Upper lobe of right lung (tissue), 1 donor: ENCODE data around the gene ZMYND12. TPM values are rescaled to one million over a fixed set of nuclear protein-coding genes. Genes with fewer than 3 reads are reported as not detected.

ENCODE experiments used
- ATAC-seq: fragments of 200-7000 bp; cut with Tn5 transposase; one replicate; pipeline ENCODE4 v1.9.1; 2020; ENCODE audit warnings: mild to moderate bottlenecking, moderate library complexity
- DNase-seq: peaks from one replicate; pipeline ENCODE4 v3.0.0-alpha.2; 2020
- H3K27ac ChIP-seq: fragments of 200-600 bp; one replicate; pipeline ENCODE4 v1.8.0; 2022
- H3K27me3 ChIP-seq: fragments of 200-600 bp; one replicate; pipeline ENCODE4 v1.8.0; 2022; ENCODE audit warnings: mild to moderate bottlenecking
- H3K36me3 ChIP-seq: fragments of 200-600 bp; one replicate; pipeline ENCODE4 v1.8.0; 2022
- H3K4me1 ChIP-seq: fragments of 200-600 bp; one replicate; pipeline ENCODE4 v1.8.0; 2022
- H3K4me3 ChIP-seq: fragments of 200-600 bp; one replicate; pipeline ENCODE4 v1.8.0; 2022; ENCODE audit warnings: mild to moderate bottlenecking
- H3K9me3 ChIP-seq: fragments of 200-600 bp; one replicate; pipeline ENCODE4 v1.8.0; 2022
- intact Hi-C: fragments of 100-400 bp; cut with DNase I; formaldehyde crosslinking; loops from one replicate; pipeline ENCODE4 v1.11.0; 2022
- total RNA-seq: library from RNA; stranded (reverse); fragmentation: NEBNext Ultra II Directional; extraction: Animal tissue kit (Norgen Biotek cat#: 25700); gene quantifications from one replicate; pipeline ENCODE4 v1.2.1, GENCODE V29; 2021
- TF ChIP-seq, protein P1 (sequence below): fragments of 200-600 bp; IDR thresholded peaks from one replicate; pipeline ENCODE4 v1.8.0; 2022; ENCODE audit warnings: antibody characterized with exemption
- donor health status: DM: no; HTN: yes; CAD: no; lungs with severe emphysema.

Gene ZMYND12
- total RNA-seq, 1 donor from 2014 or later: 1.9 TPM

DNA sequence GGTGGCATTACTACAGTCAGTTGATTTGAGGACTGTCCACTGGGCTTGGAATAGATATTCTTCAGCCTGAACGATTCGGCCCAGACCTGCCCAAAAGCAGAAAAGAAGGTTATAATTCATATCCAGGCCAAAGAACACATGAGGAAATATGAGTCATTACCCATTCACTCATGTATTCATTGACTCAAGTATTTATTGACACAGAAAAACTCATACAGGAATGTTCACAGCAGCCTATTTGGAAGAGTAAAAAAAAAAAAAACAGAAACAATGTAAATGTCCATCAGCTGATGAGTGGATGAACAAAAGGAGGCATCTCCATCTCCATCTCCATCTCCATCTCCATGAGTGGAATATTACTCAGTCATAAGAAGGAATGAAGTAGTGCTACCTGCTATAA, 15.9 kb downstream of the ZMYND12 start:
- intact Hi-C loops: no loop called here
- no peaks in the 10 kb centered on the region for H3K4me1 ChIP-seq
- TF ChIP-seq, protein P1, sequence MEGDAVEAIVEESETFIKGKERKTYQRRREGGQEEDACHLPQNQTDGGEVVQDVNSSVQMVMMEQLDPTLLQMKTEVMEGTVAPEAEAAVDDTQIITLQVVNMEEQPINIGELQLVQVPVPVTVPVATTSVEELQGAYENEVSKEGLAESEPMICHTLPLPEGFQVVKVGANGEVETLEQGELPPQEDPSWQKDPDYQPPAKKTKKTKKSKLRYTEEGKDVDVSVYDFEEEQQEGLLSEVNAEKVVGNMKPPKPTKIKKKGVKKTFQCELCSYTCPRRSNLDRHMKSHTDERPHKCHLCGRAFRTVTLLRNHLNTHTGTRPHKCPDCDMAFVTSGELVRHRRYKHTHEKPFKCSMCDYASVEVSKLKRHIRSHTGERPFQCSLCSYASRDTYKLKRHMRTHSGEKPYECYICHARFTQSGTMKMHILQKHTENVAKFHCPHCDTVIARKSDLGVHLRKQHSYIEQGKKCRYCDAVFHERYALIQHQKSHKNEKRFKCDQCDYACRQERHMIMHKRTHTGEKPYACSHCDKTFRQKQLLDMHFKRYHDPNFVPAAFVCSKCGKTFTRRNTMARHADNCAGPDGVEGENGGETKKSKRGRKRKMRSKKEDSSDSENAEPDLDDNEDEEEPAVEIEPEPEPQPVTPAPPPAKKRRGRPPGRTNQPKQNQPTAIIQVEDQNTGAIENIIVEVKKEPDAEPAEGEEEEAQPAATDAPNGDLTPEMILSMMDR: no peak

DNA sequence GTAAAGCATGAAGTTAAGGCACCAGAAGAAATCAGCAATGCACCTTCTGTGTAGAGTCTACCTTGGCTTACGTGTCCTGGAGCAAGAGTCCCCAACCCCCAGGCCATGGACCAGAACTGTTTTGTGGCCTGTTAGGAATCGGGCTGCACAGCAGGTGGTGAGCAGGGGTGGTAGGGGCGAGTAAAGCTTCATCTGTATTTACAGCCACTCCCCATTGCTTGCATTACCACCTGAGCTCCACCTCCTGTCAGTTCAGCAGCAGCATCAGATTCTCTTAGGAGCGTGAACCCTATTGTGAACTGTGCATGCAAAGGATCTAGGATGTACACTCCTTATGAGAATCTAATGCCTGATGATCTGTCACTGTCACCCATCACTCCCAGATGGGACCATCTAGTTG, 21.5 kb downstream of the ZMYND12 start:
- TF ChIP-seq, protein P1: no peak
- no peak overlapping the region for H3K4me3 ChIP-seq
- ATAC-seq (no peak), DNase-seq (no peak)
- no peaks in the 10 kb centered on the region for H3K36me3 ChIP-seq
- H3K27me3 ChIP-seq: no peaks in the 10 kb centered on the region
- no peak overlapping the region for H3K27ac ChIP-seq
- no peaks in the 10 kb centered on the region for H3K4me1 ChIP-seq
- no peaks in the 10 kb centered on the region for H3K9me3 ChIP-seq
- intact Hi-C loops: no loop called here

More for the DNA sequence above, 15.9 kb downstream of the ZMYND12 start:
- peak; percentile 64 for ATAC-seq
- Histone ChIP-seq H3K9me3 (no peaks in the 10 kb centered on the region), H3K27me3 (no peaks in the 10 kb centered on the region), H3K4me3 (no peak overlapping the region), H3K27ac (no peak overlapping the region), H3K36me3 (no peaks in the 10 kb centered on the region)
- no peak for DNase-seq

DNA sequence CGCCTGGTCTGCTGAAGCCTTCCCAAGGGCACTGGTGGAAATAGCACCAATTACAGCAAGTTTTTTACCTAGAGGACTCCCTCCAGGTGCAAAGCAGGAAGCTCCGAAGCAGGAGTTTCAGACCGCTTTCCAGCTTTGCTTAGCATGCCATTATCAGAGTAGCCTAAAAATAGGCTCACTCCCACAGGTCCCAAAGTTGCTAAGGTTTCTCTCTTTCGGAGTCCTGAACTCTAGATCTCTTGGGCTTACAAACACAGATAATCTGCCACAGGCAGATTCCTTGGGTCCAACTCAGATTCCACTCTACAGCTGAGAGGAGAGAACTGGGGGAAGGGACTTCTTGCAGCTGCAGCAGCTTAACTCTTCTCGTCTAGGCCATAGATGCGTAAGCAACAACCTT, 22.5 kb downstream of the ZMYND12 start:
- Histone ChIP-seq H3K4me3 (no peak overlapping the region), H3K36me3 (no peaks in the 10 kb centered on the region), H3K4me1 (no peaks in the 10 kb centered on the region), H3K9me3 (no peaks in the 10 kb centered on the region), H3K27ac (no peak overlapping the region), H3K27me3 (no peaks in the 10 kb centered on the region)
- no peak for DNase-seq
- TF ChIP-seq, protein P1: no peak
- intact Hi-C loops: no loop called here
- no peak for ATAC-seq

DNA sequence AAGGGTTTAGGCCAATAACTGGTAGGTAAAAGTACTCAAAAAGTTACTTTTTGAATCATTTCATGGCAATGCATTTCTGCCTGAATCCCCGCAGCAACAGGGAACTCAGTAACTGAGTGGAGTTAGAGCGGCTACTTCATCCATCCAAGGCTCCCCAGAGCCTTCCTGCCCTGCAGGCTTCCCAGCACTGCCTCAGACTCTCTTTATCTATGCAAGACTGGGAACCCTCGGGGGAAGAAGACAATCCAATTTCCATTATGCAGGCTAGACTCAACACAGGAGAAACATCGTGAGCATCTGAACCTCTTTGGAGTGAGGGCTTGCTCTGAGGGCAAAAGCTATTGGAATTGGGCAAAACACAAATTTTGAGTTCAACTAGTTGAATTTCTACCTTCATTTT, 23.1 kb downstream of the ZMYND12 start:
- intact Hi-C loops: no loop called here
- no peaks in the 10 kb centered on the region for H3K36me3 ChIP-seq
- H3K4me1 ChIP-seq: no peaks in the 10 kb centered on the region
- ATAC-seq: no peak
- TF ChIP-seq, protein P1: no peak
- no peak overlapping the region for H3K4me3 ChIP-seq
- H3K27me3 ChIP-seq: no peaks in the 10 kb centered on the region
- no peak overlapping the region for H3K27ac ChIP-seq
- H3K9me3 ChIP-seq: no peaks in the 10 kb centered on the region
- no peak for DNase-seq

DNA sequence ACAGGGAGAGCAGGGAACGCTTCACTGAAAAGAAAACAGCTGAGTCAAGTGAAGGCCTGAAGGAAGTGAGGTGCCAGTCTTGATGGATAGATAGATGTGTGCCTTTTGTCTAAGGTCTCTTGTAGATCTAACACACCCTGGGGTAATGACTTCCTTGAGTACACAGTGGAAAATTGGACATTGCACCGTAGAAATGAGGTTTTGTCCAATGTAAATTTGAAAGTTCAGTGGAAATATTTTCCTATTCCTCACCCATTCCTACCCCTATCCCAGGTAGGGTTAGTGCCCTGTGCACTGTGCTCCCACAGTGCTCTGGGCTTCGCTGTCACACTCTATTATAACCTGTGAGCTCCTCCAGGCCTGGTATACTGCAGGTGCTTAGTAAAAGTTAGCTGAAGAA, 24.3 kb downstream of the ZMYND12 start:
- intact Hi-C loops: no loop called here
- no peak for DNase-seq
- Histone ChIP-seq H3K9me3 (no peaks in the 10 kb centered on the region), H3K27ac (no peak overlapping the region), H3K27me3 (no peaks in the 10 kb centered on the region), H3K36me3 (no peaks in the 10 kb centered on the region), H3K4me3 (no peak overlapping the region), H3K4me1 (no peaks in the 10 kb centered on the region)
- no peak for ATAC-seq
- TF ChIP-seq, protein P1: no peak
